Activated CD4-positive, alpha-beta T cell treated with anti-CD3 and anti-CD28 coated beads, Interleukin-2, amount 50 U/mL, for 48 hours (primary cell): ENCODE results near the gene TRAPPC2.

ENCODE experiments used
- DNase-seq, 2 experiments: peaks; one replicate each; pipeline ENCODE4 v3.0.0-alpha.2; 2020

TRAPPC2 gene

DNA sequence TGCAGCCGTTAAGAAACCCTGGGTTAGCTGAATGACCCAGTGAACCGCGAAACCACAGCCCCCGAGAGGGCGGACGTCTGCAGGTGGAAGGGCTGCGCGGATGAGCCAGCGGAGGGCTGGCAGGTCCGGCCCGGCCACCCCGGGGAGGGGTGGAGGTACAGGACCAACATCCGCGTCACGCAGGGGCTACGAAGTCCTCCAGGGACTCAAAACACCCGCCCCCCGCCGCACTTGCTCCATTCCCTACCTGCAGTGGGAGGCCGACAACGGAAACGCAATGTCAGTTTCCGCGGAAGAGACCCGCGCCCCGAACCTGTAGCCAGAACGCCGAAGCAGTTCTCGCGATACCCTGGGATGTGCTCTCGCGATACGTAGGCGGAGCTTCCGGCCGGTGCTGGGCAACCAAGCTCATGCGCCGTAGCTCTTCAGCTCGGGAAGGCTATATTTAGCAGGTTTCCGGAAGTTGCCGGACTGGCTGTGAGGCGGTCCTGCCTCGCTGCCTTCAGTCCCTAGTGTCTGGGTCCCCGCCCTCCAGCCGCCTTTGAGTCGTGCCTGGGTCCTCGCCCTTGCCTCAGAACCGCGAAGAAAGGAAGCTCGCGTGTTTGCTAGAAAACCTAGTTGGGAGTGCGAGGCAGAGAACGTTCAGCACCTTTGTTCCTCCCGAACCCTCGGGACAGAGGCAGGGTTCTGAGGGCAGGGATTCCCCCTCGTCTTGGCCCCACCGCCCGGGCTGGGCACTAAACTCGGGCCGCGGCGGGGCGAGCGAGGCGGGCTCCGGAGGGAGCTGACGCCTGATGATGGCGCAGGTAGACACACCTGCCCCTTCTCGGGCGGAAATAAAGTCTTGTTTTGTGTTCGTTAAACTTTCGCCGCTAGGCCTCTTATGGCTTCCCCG lies at the start of gene TRAPPC2, which contains the start of gene OFD1:
TRAPPC2 (minus strand) TSS at position 343 of the 895 bp plus-strand sequence. CDS start 14,657 bp downstream, outside the sequence.
OFD1 (plus strand) TSS at position 471 of the 895 bp plus-strand sequence; CDS start at position 795, 324 bp downstream.
- peak; percentile 82 to 89 for DNase-seq

DNA sequence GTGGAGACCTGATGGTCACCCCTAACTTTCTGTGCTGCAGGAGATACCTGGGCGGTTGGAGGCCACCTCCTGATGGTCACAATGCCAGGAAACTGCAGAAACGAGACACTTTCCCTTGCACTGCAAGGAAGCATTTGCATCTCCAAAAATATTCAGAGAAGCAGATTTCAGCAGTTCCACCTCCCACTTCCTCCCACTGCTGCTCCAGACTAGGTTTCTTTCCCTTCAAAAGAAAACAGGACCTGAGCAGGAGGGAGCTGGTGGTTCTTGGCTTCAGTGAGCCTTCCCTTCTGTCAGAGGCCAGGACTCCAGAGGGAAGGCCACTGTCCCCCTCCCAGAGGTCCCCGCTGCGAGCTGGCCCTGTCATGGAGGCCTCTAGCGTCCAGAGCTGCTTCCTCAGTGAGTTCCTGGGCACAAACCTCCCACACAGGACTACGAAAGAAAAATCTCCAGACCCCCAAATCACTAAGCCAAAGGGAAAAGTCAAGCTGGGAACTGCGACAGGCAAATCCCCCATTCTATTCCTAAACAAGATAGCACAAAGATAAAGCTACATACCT lies 46.5 kb upstream of the TRAPPC2 start:
- no peak for DNase-seq

DNA sequence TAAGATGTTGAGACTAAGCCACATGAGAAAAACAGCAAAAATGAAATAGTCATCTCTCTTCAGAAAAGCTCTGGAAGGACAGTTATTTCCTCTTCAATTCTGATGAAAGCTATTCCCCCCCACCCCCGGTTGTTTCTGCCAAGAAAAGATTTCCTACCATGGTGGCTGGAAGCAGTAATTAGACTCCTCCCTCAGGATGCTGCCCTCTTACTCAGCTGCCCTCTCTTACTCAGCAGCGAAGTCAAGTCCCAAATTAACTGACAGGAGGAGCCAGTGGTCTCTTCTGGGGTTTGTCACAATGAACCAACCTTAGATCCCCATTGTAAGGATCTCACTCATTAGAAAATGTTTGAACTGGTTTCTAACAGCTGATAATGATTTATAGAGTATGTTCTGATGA lies 44.5 kb upstream of the TRAPPC2 start:
- peak; percentile 2 to 5 for DNase-seq

DNA sequence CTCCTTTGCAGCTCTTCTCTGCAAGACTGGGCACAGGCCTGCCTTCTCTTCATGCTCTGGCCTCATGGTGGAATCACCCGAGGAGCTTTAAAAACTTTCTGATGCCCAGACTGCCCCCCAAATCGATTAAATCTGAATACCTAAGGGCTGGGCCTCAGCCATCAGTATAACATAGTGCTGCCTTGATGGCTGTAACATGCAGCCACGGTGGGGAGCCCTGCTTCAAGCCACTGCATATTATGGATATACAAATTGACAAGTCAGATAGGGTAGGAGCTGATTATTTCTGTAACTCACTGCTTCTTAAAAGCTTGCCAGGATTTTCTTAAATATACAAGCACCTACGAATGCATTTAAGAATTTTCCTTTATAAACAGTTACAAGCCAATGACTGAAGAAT lies 42.0 kb upstream of the TRAPPC2 start:
- no peak for DNase-seq

DNA sequence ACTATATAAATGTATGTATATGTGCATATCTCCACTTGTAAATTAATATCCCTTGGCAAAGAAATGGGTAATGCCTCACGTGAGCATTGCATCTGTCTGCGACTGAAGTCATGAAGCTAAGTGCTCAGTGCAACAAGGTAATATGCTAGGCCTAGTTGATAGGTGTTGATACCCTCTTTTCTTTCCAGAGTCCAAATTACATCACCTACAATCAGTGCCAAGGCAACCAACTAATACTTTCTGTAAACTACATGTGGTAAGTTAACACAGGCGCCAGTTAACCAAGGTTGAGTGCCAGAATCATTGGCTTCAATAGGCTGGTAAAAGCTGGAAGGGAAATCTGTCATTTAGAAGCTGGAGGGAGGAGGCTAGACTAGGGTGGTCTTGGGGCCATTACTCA lies 41.4 kb upstream of the TRAPPC2 start:
- no peak for DNase-seq

DNA sequence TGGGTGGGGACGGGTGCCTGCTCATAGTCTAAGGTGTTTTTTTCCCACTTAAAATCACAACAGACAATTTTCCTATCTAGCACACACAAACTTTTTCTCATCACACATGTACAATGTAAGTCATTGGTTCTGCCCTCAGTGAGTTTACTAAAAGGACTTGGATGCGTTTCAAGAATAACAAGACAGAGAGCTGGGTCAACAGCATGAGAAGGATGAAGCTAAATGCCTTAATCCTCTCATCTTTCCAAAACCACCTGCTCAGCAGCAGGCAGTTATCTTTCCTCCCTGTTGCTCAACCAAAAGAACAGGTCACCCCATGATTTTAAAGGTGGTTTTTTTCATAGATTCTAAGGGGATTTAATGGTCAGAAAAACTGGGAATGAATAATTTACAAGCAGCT lies 40.3 kb upstream of the TRAPPC2 start:
- no peak for DNase-seq

DNA sequence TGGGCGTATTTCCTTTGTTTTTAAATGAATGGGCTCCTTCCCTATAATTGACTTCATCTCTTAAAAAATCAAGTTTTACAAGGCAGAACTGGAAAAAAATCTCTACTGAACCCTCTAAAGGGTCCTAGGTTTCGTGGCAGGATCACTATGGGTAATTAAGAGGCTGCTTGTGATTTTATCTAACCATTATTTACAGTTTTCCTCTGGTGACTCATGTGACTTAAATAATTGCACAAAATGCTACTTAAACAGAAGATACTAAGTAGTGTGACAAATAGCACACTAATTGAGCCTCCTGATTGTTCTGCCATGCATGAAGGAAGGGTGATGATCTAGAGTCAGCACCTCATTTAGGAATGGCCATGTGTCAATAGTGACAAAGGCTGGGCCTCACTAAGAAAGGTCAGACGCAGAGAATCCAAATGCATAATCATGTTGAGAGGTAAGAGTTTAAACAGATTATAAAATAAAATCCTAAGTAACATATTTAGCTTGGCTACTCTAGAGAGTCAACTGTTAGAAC lies 35.7 kb upstream of the TRAPPC2 start:
- DNase-seq, result no peak

DNA sequence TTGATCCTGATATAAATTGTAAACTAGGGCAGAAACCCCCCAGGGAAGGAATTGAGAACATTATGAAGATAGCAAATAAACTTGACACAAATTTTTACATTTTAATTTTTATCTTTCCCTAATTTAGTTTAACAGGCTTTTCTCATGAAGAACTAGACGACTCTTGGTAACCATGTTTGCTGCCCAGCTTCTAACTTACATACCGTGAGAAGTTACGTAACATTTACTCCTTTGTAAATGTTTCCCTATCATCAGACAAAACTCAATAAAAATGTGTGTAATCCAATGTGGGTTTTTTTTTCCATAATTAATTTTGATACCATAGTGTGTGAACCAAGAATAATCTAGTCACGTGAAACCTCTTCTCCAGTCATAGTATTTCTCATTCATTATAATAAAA lies 34.5 kb upstream of the TRAPPC2 start:
- DNase-seq, result no peak

DNA sequence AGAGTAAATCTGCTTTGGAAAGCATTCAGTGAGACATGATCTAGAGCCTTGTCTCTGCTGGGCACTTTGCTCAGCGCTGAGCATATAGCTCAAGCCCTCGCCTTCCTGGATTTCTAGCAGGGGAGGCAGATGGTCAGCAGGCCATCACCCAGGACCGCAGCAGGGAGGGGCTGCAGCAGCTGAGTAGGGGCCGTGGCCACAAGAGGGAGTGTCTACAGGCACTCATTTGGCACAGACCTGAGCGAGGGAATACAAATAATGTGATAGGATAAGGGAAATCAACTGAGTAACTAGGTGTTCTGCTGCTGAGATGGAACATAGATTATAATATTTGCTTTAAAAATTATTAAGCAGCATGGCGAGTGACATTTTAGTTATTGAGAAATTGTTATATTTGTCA lies 30.3 kb upstream of the TRAPPC2 start:
- no peak for DNase-seq

DNA sequence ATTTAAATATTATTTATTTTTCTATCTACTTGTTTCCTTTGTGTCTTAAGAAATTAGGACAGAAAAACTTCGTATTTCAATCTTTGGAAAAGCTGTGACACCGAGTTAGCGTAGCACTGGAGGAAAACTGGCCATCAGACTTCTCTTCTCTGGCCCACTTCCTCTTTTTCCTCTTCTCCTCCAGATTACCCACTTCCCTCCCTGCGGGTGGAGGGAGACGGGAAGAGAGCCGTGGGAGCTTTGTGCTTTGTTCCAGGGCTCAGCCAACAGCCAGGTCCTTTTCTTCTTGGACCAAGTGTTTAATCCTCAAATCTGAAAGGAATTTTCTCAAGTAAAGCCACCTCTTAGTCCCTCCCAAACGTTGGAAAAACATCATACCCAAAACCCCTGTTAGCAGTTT lies 29.9 kb upstream of the TRAPPC2 start:
- no peak for DNase-seq

DNA sequence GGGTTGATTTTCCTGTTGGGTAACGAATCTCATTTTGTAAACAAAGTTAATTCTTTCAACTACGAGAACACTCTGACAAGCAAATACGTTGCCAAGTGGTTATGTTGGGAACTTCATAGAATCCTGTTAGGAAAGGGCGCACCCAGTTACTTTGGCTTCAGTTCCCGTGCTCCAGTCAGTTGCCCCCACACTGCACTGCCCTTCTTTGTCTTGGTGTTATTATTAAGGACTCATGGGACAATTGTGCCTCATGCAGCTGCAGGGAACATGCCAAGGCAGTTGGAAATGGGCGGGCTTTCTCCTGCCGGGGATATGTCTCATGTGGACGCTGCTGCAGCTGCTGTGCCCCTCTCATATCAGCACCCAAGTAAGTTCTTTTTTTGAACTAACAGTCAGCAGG lies 29.1 kb upstream of the TRAPPC2 start:
- no peak for DNase-seq

DNA sequence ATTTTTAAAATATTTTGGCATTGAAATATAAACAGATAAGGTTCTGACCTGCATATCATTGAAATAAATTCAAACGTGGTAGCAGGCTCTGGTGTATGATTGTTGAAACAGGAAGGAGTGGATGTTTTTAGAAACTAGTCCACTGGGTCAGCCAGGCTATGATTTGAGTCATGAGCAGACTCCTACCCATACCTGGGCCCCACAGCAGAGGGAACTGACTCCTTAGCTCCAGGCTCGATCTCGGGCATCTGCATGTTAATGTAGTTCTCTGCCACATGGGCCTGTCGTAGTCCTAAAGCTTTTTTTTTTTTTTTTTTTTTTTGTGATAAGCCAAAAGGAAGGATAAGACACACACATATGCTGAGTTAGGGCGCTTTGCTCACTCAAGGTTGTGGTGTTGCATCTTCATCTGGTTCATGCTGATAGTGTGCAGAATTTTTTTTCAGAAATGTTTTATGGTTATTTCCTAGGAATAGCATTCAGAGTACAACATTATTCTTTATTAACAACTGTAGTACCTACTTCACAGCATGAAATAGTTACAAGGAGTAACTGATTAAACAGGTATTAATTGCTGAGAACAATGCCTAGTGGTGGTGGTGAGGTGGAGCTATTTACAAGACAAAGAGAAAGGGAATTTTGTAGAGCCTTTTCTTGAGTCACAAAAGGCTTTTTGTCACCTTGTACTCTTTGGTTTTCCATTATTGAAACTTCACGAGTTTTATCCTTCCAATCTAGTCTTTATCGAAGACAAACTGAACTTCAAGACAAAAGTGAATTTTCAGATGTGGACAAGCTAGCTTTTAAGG lies 27.4 kb upstream of the TRAPPC2 start:
- DNase-seq, result peak in 1 of 2 experiments; percentile 21

DNA sequence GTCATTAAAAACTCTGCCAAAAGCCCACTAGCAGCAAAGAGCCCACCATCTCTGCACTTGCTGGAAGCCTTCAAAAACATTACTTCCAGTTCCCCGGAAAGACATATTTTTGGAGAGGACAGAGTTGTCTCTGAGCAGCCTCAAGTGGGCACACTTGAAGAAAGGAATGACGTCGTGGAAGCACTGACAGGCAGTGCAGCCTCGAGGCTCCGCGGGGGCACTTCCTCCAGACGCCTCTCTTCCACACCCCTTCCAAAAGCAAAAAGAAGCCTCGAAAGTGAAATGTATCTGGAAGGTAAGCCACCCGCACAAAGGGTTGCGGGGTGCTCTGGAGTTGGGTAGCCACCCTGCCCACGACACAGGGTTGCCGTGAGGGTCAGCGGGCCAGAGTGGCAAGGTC lies 26.0 kb upstream of the TRAPPC2 start:
- no peak for DNase-seq

DNA sequence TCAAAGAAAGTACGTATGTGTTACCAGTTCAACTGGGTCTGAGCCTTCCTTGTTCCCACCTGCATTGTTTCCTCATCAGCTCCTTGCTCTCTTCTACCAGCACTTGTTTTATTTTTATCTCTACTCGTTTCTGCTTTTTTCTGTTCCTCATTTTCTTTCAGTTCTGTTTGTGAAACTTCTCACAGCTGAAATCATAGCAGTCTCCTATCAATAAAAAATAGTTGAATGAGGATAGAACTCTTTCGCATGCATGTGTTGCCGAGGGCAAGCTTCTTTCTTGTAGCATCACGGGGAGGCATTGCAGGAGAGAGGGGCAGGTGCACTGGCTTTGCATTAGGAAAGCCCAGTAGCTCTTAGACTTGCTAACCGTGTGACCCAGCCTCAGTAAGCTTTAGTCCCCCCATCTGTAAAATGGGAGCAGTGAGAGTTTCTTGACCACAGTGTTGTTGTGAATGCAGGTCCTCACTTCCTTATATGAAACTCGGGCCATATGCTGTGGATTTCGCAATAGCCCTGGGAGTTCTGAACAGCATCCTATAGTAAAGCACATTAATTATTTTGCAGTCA lies 24.8 kb upstream of the TRAPPC2 start:
- DNase-seq, result no peak

DNA sequence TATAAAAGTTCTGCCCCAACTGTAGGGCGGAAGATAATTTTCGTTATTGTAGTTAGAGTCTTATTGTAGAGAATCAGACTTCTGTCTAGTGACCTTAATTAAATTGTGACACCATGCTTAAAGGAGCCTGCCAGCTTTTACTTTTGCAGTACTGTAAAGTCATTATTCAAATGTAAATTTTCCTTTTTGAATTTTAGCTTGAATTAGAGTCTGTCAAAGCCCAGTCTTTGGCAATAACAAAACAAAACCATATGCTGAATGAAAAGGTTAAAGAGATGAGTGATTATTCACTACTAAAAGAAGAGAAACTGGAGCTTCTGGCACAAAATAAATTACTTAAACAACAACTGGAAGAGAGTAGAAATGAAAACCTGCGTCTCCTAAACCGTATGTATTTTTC lies 22.0 kb upstream of the TRAPPC2 start:
- DNase-seq, result no peak

DNA sequence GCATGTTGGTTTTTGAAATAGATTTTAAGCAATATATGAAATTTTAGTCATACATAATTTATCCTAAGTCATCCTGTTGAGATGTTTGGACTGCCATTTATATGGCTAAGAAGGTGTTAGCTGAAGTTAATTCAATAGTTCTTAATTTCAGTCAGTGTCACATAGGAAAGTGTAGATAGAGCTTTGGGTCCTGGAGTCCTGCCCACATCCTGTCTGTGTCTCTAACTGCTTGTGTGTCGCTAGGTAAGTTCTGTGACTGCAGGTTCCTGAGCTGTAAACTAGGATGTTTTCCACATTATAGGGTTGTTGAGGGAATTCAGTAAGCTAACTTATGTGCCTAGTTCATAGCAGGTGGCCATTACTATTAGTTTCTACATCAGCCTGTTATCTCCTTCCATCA lies 20.8 kb upstream of the TRAPPC2 start:
- no peak for DNase-seq

DNA sequence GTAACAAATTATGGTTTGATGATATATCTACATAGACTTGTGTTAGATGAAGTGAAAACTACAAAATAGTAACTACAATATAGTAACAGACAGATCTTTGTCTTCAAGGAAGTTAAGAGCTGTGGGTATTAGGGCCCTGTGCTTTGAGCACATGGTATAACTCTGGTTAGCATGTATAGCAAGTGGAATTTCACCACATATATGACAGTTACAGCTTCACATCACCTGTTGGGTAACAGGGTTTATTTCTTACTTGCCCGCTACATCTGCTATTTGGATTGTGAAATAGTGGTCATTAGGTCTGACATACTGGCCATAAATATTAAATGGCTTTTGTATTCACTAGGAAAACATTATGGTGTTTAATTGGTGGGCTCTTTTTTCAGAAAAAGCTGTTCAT lies 20.3 kb upstream of the TRAPPC2 start:
- no peak for DNase-seq

DNA sequence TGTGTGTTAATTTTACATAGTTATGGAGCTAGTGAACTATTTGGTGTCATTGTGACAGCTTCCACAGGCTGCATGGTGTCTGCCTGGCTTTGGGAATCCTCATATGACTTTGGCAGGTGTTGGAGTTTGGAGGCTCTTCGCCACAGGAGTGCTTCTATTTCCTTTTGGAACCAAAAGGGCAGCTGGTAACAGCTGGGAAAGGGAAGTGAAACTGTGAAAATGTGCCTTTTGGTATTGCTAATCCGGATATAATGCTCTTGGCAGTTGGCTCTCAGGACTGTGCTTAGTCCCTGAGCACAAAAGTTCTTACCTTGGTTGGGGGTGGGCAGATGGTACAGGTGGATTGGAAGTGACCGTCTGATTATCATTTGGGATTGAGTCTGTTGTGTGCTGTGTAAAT lies 18.2 kb upstream of the TRAPPC2 start:
- DNase-seq, result no peak

DNA sequence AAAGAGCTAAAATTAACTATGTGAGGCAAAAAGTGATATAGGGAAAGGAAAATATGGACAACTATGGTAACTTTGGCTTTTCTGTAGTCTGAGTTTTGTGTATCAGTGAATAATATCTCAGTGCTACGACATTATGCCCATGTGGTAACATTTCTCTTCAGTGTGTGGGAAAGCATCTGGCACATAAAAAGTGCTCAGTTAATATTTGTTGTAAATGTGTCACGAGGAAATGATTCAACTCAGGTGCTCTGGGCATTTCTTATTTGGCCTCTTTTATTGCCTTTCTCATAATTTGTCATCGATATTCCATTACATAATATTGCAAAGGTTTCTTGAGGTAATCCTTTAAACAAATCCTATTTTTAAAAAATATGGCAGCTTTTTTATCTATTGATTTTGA lies 17.7 kb upstream of the TRAPPC2 start:
- DNase-seq, result no peak

DNA sequence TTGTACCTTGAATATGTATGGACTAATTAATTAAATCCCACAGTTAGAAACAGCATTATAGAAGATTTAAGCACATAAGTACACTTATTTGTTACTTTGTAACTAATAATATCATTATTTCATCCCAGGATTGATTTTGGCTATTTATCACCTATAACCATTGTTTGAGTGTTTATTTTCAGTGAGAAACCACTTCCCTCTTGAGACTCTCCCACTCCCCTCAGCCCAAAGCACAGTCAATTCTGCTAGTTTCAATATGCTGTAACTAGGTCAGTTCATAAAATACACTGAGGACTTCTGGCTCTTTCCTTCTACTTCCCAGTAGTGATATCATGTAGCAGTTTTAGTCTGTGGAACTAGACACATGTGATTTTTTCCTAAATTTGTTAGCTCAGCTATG lies 16.4 kb upstream of the TRAPPC2 start:
- DNase-seq, result no peak

DNA sequence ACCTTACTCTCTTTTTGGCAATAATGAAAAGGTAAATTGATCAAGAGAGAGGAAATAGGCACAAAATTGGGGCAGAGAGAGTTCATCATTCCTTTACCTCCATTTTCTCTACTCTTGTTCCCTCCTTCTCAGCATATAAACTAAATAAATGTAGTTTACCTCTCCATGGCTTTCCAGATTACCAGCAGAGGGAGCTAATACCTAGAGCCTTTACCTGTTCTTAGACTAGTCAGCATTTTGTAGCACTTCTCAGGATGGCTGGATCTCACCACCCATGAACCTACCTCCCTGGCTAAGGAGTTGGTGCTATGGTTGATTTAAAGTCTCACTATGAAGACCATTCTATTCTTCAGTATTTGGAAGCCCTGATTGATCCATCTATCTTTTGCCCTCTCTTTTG lies 15.8 kb upstream of the TRAPPC2 start:
- no peak for DNase-seq

DNA sequence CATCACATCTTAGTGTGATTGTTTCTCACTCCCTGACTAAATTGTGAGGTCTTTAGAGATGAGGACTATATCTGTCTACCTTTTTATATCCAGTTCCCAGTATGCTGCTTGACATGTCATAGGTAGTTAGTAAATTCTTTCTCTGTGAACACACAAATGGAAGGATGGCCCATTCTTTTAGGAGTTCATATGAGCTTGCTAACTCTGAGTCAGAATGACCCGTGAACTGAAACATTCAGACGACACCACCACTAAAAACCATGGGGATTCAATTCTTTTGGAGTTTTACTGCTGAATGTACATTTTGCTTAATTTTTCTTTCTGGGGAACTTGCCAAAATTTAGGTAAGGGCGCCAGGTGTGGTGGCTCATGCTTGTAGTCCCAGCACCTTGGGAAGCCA lies 14.1 kb upstream of the TRAPPC2 start:
- DNase-seq, result no peak

DNA sequence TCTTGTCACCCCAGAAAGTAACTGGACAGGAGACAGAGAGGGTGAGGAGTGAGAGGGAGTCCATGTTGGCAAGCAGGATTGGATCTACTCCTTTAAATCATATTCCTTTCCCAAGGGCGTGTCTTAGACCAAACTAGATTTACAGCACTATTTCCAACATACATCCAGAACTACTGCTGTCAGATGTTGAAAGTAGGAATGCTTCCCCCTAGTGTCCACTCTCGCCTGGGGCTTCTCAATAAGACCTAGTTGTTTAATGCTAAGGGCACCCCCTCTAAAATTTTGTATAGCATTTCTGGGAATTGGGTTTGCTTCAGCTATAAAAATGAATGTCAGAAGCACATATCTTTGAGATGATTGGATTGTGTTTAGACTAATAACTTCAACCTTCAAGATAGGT lies 13.4 kb upstream of the TRAPPC2 start:
- DNase-seq, result peak in 1 of 2 experiments; percentile 16
